ENCODE results near the gene SMIM29. TPM values are rescaled to one million over a fixed set of nuclear protein-coding genes. Genes with fewer than 3 reads are reported as not detected.

SMIM29 gene
- total RNA-seq, 6 experiments from 2014 or later: 35.0 to 44.8 (median 36.9) TPM

DNA sequence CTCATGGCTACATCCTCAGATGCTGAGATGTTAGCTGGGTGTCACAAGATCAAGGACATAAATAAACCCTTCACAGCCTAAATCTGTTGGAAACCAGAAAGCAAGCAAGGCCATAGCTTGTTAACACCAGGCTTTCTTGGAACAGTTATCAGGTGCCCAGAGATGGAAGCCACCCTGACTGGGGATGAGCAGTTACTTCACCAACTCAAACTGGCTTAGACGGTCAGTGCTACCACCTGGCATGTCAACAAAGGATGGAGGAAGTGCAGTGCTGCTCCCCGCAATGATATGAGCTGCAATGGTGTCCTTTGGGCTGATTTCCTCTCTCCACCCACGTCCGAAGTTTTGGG is 28.9 kb upstream of the SMIM29 start:
- TF ChIP-seq, protein P1, sequence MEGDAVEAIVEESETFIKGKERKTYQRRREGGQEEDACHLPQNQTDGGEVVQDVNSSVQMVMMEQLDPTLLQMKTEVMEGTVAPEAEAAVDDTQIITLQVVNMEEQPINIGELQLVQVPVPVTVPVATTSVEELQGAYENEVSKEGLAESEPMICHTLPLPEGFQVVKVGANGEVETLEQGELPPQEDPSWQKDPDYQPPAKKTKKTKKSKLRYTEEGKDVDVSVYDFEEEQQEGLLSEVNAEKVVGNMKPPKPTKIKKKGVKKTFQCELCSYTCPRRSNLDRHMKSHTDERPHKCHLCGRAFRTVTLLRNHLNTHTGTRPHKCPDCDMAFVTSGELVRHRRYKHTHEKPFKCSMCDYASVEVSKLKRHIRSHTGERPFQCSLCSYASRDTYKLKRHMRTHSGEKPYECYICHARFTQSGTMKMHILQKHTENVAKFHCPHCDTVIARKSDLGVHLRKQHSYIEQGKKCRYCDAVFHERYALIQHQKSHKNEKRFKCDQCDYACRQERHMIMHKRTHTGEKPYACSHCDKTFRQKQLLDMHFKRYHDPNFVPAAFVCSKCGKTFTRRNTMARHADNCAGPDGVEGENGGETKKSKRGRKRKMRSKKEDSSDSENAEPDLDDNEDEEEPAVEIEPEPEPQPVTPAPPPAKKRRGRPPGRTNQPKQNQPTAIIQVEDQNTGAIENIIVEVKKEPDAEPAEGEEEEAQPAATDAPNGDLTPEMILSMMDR (IDR thresholded peaks at IDR 0.05): no peak
- H3K4me1 Mint-ChIP-seq (ENCODE audit: low read depth): no peaks in the 10 kb centered on the region
- no peak for DNase-seq
- H3K36me3 Mint-ChIP-seq (ENCODE audit: low read depth): peaks cover 14% of the 10 kb centered on the region
- H3K9me3 Mint-ChIP-seq: no peaks in the 10 kb centered on the region
- no peaks in the 10 kb centered on the region; the same call in 1 of the 2 replicates for H3K27me3 Mint-ChIP-seq (ENCODE audit: insufficient read depth)
- H3K27ac Mint-ChIP-seq: no peak overlapping the region
- H3K4me3 Mint-ChIP-seq: no peak overlapping the region

- TF ChIP-seq, protein P1 (IDR thresholded peaks at IDR 0.05): no peak
- no peak for DNase-seq
- Mint-ChIP-seq H3K9me3 (no peaks in the 10 kb centered on the region), H3K4me3 (no peak overlapping the region), H3K27me3 (ENCODE audit: insufficient read depth) (no peaks in the 10 kb centered on the region; the same call in 1 of the 2 replicates), H3K36me3 (ENCODE audit: low read depth) (peaks cover 14% of the 10 kb centered on the region), H3K27ac (no peak overlapping the region), H3K4me1 (ENCODE audit: low read depth) (no peaks in the 10 kb centered on the region)
Measured at GRCh38 chr6:34276881-34277762, 28.3 kb upstream of the SMIM29 start.

- no peak for DNase-seq
- Mint-ChIP-seq H3K27ac (no peak overlapping the region), H3K36me3 (ENCODE audit: low read depth) (peaks cover 14% of the 10 kb centered on the region), H3K9me3 (no peaks in the 10 kb centered on the region), H3K27me3 (ENCODE audit: insufficient read depth) (no peaks in the 10 kb centered on the region; the same call in 1 of the 2 replicates), H3K4me1 (ENCODE audit: low read depth) (no peaks in the 10 kb centered on the region), H3K4me3 (no peak overlapping the region)
- TF ChIP-seq, protein P1 (IDR thresholded peaks at IDR 0.05): no peak
Measured at GRCh38 chr6:34276191-34276590, 27.4 kb upstream of the SMIM29 start.

DNA sequence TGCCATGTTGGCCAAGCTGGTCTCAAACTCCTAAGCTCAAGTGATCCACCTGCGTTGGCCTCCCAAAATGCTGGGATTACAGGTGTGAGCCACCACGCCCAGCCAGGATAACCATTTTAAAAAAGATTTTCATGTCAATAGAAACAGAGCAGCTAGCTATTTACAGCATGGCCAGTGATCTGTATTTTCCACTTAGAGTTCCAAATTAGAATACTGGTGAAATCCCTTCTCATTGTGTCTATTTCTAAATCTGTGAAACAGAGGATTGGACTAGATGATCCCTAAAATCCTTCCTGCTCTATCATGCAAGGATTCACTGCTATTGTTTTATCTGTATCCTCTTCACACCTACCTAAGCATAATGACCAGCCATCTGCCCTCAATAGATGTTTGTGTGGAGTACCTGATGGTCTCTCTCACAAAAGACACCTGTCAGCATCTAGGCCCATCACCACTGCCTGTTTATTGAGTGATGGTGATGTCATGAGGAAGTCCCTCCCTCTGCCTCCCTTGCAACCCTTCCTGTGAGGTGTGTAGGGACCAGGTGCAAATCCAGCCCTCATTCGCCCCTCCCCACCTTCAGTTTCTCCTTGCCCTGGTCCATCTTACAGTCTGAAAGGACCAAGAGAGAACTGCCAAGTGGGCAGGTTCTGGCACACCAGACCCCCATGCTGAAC is 26.5 kb upstream of the SMIM29 start:
- peaks cover 14% of the 10 kb centered on the region for H3K36me3 Mint-ChIP-seq (ENCODE audit: low read depth)
- H3K27ac Mint-ChIP-seq: no peak overlapping the region
- H3K4me3 Mint-ChIP-seq: no peak overlapping the region
- DNase-seq: no peak
- H3K27me3 Mint-ChIP-seq (ENCODE audit: insufficient read depth): no peaks in the 10 kb centered on the region; the same call in 1 of the 2 replicates
- TF ChIP-seq, protein P1 (IDR thresholded peaks at IDR 0.05): no peak
- no peaks in the 10 kb centered on the region for H3K9me3 Mint-ChIP-seq
- no peaks in the 10 kb centered on the region for H3K4me1 Mint-ChIP-seq (ENCODE audit: low read depth)

DNA sequence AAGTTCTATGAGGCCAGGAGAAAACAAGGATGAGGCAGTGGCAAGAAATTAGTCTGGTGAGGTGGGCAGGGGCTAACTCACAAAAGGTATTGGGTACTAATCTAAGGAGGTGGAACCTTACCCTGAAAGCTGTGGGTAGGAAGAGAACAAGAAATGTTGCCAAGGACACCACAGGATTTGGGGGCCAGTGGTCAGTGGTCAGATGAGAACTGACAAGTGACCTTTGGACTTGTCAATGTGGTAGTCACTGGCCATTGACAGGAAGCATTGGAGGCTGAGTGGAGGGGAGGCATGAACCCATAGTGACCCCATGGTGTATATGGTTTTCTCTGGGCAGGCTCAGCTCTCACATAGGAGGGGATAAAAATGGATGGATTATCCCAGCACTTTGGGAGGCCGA is 25.3 kb upstream of the SMIM29 start:
- H3K27ac Mint-ChIP-seq: no peak overlapping the region
- H3K27me3 Mint-ChIP-seq (ENCODE audit: insufficient read depth): no peaks in the 10 kb centered on the region; the same call in 1 of the 2 replicates
- H3K4me3 Mint-ChIP-seq: no peak overlapping the region
- DNase-seq: no peak
- TF ChIP-seq, protein P1 (IDR thresholded peaks at IDR 0.05): no peak
- H3K36me3 Mint-ChIP-seq (ENCODE audit: low read depth): peaks cover 8% of the 10 kb centered on the region
- no peaks in the 10 kb centered on the region for H3K9me3 Mint-ChIP-seq
- no peaks in the 10 kb centered on the region for H3K4me1 Mint-ChIP-seq (ENCODE audit: low read depth)
